H9 (cell line): Measurements from ENCODE around the gene G2E3. TPM values are rescaled to one million over a fixed set of nuclear protein-coding genes. Genes with fewer than 3 reads are reported as not detected.

ENCODE experiments used
- DNase-seq: peaks from one replicate; pipeline ENCODE4 v3.0.0-alpha.2; 2017
- H2AFZ ChIP-seq: one replicate; pipeline ENCODE4 v1.6.1; 2013; ENCODE audit warnings: mild to moderate bottlenecking, low read length, control low read depth, moderate library complexity
- H2AK5ac ChIP-seq: 2 replicates; pipeline ENCODE4 v1.6.1; 2013; ENCODE audit warnings: low read length, control low read depth, mixed read lengths; ENCODE audit not compliant: insufficient read length
- H2BK120ac ChIP-seq: one replicate; pipeline ENCODE4 v1.6.1; 2013; ENCODE audit warnings: low read depth, mild to moderate bottlenecking, low read length, control low read depth, inconsistent platforms; ENCODE audit not compliant: poor library complexity, severe bottlenecking
- H2BK12ac ChIP-seq: 2 replicates; pipeline ENCODE4 v1.6.1; 2013; ENCODE audit warnings: low read length, control low read depth, mixed read lengths, low read depth; ENCODE audit not compliant: insufficient read length
- H2BK15ac ChIP-seq: 2 replicates; pipeline ENCODE4 v1.6.1; 2013; ENCODE audit warnings: low read depth, low read length, control low read depth
- H2BK20ac ChIP-seq: one replicate; pipeline ENCODE4 v1.6.1; 2013; ENCODE audit warnings: low read depth, mild to moderate bottlenecking, low read length, control low read depth, inconsistent platforms; ENCODE audit not compliant: poor library complexity, severe bottlenecking
- H2BK5ac ChIP-seq: 2 replicates; pipeline ENCODE4 v1.6.1; 2013; ENCODE audit warnings: low read length, control low read depth, mixed read lengths; ENCODE audit not compliant: insufficient read length
- H3K14ac ChIP-seq: 2 replicates; pipeline ENCODE4 v1.6.1; 2013; ENCODE audit warnings: low read length, control low read depth; ENCODE audit not compliant: insufficient read depth
- H3K18ac ChIP-seq: 2 replicates; pipeline ENCODE4 v1.6.1; 2013; ENCODE audit warnings: low read depth, mild to moderate bottlenecking, mixed read lengths, low read length, control low read depth; ENCODE audit not compliant: insufficient read length
- H3K23ac ChIP-seq: 2 replicates; pipeline ENCODE4 v1.6.1; 2013; ENCODE audit warnings: low read length, control low read depth, mixed read lengths, low read depth; ENCODE audit not compliant: insufficient read length
- H3K23me2 ChIP-seq: 2 replicates; pipeline ENCODE4 v1.6.1; 2013; ENCODE audit warnings: low read depth, mild to moderate bottlenecking, mixed read lengths, low read length, control low read depth; ENCODE audit not compliant: insufficient read length, poor library complexity, severe bottlenecking
- H3K27ac ChIP-seq: 2 replicates; pipeline ENCODE4 v1.5.1; 2013; ENCODE audit warnings: low read length, control low read depth, mixed read lengths, low read depth; ENCODE audit not compliant: insufficient read length
- H3K27me3 ChIP-seq: 2 replicates; pipeline ENCODE4 v1.6.1; 2013; ENCODE audit warnings: low read length, control low read depth, inconsistent platforms; ENCODE audit not compliant: insufficient read depth
- H3K4ac ChIP-seq: 2 replicates; pipeline ENCODE4 v1.6.1; 2013; ENCODE audit warnings: low read depth, mild to moderate bottlenecking, control low read depth, inconsistent platforms, low read length, moderate library complexity
- H3K4me1 ChIP-seq: 2 replicates; pipeline ENCODE4 v1.6.1; 2013; ENCODE audit warnings: low read length, control low read depth, inconsistent platforms; ENCODE audit not compliant: insufficient read depth
- H3K4me2 ChIP-seq: 2 replicates; pipeline ENCODE4 v1.6.1; 2013; ENCODE audit warnings: low read length, control low read depth, mixed read lengths; ENCODE audit not compliant: insufficient read length, insufficient read depth
- H3K56ac ChIP-seq: 2 replicates; pipeline ENCODE4 v1.6.1; 2013; ENCODE audit warnings: low read depth, mild to moderate bottlenecking, mixed read lengths, low read length, control low read depth; ENCODE audit not compliant: insufficient read length
- H3K79me1 ChIP-seq: 2 replicates; pipeline ENCODE4 v1.6.1; 2013; ENCODE audit warnings: low read depth, mild to moderate bottlenecking, moderate library complexity, low read length, control low read depth, inconsistent platforms; ENCODE audit not compliant: insufficient read depth, poor library complexity, severe bottlenecking
- H3K79me2 ChIP-seq: 2 replicates; pipeline ENCODE4 v1.6.1; 2013; ENCODE audit warnings: low read length, control low read depth, inconsistent platforms; ENCODE audit not compliant: insufficient read depth
- H3K9ac ChIP-seq: 2 replicates; pipeline ENCODE4 v1.6.1; 2013; ENCODE audit warnings: low read length, control low read depth, mixed read lengths; ENCODE audit not compliant: insufficient read length; ENCODE audit errors: extremely low read depth
- H3K9me3 ChIP-seq: one replicate; pipeline ENCODE4 v1.6.1; 2013; ENCODE audit warnings: low read depth, low read length, inconsistent platforms; ENCODE audit not compliant: control insufficient read depth
- H3T11ph ChIP-seq: one replicate; pipeline ENCODE4 v1.6.1; 2013; ENCODE audit warnings: mild to moderate bottlenecking, low read length, control low read depth, inconsistent platforms
- H4K20me1 ChIP-seq: one replicate; pipeline ENCODE4 v1.6.1; 2013; ENCODE audit not compliant: control insufficient read depth, insufficient read length, insufficient read depth
- H4K5ac ChIP-seq: 2 replicates; pipeline ENCODE4 v1.6.1; 2013; ENCODE audit warnings: low read depth, mild to moderate bottlenecking, mixed read lengths, low read length, control low read depth; ENCODE audit not compliant: insufficient read length
- H4K8ac ChIP-seq: replicated peaks from 2 replicates; pipeline ENCODE4 v1.6.1; 2013; ENCODE audit warnings: low read length, control low read depth, mixed read lengths, low read depth; ENCODE audit not compliant: insufficient read length
- H4K91ac ChIP-seq: 2 replicates; pipeline ENCODE4 v1.6.1; 2013; ENCODE audit warnings: low read depth, mild to moderate bottlenecking, moderate library complexity, mixed read lengths, low read length, control low read depth; ENCODE audit not compliant: insufficient read length
- H3K27ac Mint-ChIP-seq, 3 experiments: 2 replicates in 2 of 3; 3 replicates in 1 of 3; pipeline ENCODE4 v1.8.0; 2020 to 2021; ENCODE audit warnings: mixed read lengths in 3 of 3, mild to moderate bottlenecking in 1 of 3, moderate library complexity in 1 of 3
- H3K27me3 Mint-ChIP-seq: 2 replicates; pipeline ENCODE4 v1.8.0; 2021; ENCODE audit warnings: low read depth, mild to moderate bottlenecking, moderate library complexity, mixed read lengths
- H3K36me3 Mint-ChIP-seq, 3 experiments: 2 replicates in 2 of 3; 3 replicates in 1 of 3; pipeline ENCODE4 v1.8.0; 2020 to 2021; ENCODE audit warnings: low read depth in 3 of 3, mixed read lengths in 3 of 3; ENCODE audit not compliant: insufficient read depth in 1 of 3
- H3K4me1 Mint-ChIP-seq, 2 experiments: 2 replicates each; pipeline ENCODE4 v1.8.0; 2020; ENCODE audit warnings: mixed read lengths in 2 of 2
- H3K4me3 Mint-ChIP-seq, 2 experiments: 2 replicates in 1 of 2; 3 replicates in 1 of 2; pipeline ENCODE4 v1.8.0; 2020 to 2021; ENCODE audit warnings: mild to moderate bottlenecking in 2 of 2, mixed read lengths in 2 of 2, moderate library complexity in 1 of 2
- H3K9me3 Mint-ChIP-seq, 2 experiments: 2 replicates in 1 of 2; 3 replicates in 1 of 2; pipeline ENCODE4 v1.8.0; 2020; ENCODE audit warnings: mild to moderate bottlenecking in 2 of 2, mixed read lengths in 2 of 2, moderate library complexity in 1 of 2
- CTCF ChIP-seq: fragments of 200-600 bp; sonication (generic); conservative IDR thresholded peaks from 3 replicates; pipeline ENCODE4 v1.8.0; 2021; ENCODE audit warnings: antibody characterized with exemption, mild to moderate bottlenecking
- WGBS: extraction: QIAGEN DNeasy Blood & Tissue Kit; methylation state at CpG from one replicate; pipeline ENCODE4 v1.1.7; 2013; ENCODE audit warnings: missing lambda C conversion rate, low lambda C conversion rate, mixed read lengths; ENCODE audit not compliant: insufficient read length; ENCODE audit errors: extremely low coverage; 5-methylcytosine and 5-hydroxymethylcytosine counted together
- total RNA-seq: library from RNA; stranded (reverse); gene quantifications from 2 replicates; pipeline ENCODE4 v1.2.1, GENCODE V29; 2021

G2E3 gene
- total RNA-seq, 1 experiment from 2014 or later, result 49.2 TPM

DNA sequence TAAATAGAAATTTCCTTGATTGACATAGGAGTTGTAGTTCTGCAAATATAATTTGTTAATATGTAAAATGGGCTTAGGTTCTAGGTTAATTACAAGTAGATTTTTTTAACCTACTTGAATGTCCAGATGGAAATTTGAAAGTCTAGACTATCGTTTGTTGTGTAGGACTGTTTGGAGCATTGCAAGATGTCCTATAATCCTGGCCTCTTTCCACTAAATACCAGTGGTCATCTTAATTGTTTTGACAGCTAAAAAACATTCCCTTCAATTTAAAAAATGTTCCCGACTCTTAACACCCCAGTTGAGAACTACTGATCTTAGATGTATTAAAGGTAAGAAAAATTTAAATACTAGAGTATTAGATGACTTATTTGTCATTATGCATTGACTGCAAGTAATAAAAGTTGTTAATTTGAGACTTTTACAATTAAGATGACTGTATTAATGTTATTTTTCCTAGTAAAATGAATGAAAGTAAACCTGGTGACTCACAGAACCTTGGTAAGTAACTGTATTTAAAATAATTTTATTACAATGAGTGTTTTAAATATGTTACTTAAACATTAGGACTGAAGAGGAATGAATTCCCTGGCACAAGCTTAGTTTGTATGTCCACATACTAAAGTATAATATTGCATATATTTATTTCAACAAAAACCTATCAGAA lies 21.8 kb downstream of the G2E3 start:
- Mint-ChIP-seq H3K27ac (no peak overlapping the region), H3K4me1 (peaks cover 10 to 14% of the 10 kb centered on the region in 2 experiments), H3K4me3 (no peak overlapping the region), H3K36me3 (peaks cover 32 to 42% (median 33%) of the 10 kb centered on the region in 3 experiments), H3K27me3 (no peaks in the 10 kb centered on the region; the same call in 1 of the 2 replicates), H3K9me3 (peaks cover 19 to 24% of the 10 kb centered on the region in 2 experiments)
- Histone ChIP-seq H2BK120ac (no peak overlapping the region), H4K8ac (no peak overlapping the region), H2BK5ac (no peak overlapping the region), H3K79me2 (peaks cover 30% of the 10 kb centered on the region), H3T11ph (no peak overlapping the region), H4K20me1 (peaks cover 3% of the 10 kb centered on the region), H2BK12ac (no peak overlapping the region), H2AK5ac (no peak overlapping the region), H4K91ac (no peak overlapping the region), H3K56ac (no peak overlapping the region), H3K9me3 (no peaks in the 10 kb centered on the region), H3K9ac (no peak overlapping the region), H2AFZ (no peak overlapping the region), H3K27ac (no peak overlapping the region), H3K4ac (no peak overlapping the region), H3K4me1 (no peaks in the 10 kb centered on the region), H3K23ac (no peak overlapping the region), H3K14ac (no peak overlapping the region), H2BK20ac (no peak overlapping the region), H3K79me1 (peaks cover 2% of the 10 kb centered on the region), H3K27me3 (no peaks in the 10 kb centered on the region), H3K23me2 (no peaks in the 10 kb centered on the region), H3K18ac (no peak overlapping the region), H3K4me2 (no peak overlapping the region), H4K5ac (no peak overlapping the region), H2BK15ac (no peak overlapping the region)
- TF ChIP-seq CTCF, result no peak
- no CpG with 5 or more reads among the region's 2 CpGs for WGBS
- DNase-seq, result no peak
